Inflammatory macrophage treated with lipopolysaccharide for 4 hours (primary cell): ENCODE measurements around the gene TGM1.

Experiments
- DNase-seq: peaks from one replicate; pipeline ENCODE4 v3.0.0-alpha.2; 2020

Gene TGM1

DNA sequence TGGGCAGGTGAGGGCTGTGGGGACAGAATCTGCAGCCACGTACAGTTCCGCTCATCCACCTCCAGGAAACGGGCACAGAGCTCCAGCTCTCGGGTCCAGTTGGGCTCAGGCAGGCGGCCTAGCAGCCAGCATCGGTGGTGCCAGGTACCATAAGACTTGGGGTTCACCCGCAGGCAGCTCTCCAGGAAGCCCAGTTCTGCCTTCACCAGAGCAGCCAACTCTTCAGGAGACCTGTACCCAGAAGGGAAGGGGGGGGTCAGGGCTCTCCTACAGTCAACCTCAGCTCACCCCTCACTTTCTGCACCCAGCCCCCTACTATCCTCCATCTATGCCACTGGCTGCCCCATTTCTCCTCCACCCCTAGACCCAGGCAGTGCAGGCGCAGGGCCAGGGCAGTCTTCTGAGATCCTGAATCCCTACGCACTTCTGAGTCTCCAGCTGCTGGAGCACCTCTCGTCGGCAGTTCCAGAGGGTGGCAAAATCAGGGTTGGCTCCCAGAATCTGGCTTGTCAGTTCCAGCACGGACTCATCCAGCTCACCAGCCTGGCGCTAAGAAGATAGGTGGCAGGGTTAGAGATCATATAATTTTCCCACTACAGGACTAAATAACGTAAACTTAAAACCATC, 7.0 kb upstream of the TGM1 start:
- no peak for DNase-seq

- DNase-seq: no peak
Measured at GRCh38 chr14:24269368-24269767, 6.4 kb upstream of the TGM1 start.

- DNase-seq: no peak
Measured at GRCh38 chr14:24268225-24268624, 5.2 kb upstream of the TGM1 start.

GRCh38 chr14:24267516-24267915, 4.5 kb upstream of the TGM1 start:
- no peak for DNase-seq

GRCh38 chr14:24266344-24267244, 3.6 kb upstream of the TGM1 start:
- DNase-seq: no peak

- no peak for DNase-seq
Measured at GRCh38 chr14:24264298-24264697, 1.3 kb upstream of the TGM1 start.

GRCh38 chr14:24263848-24264247, 871 bp upstream of the TGM1 start:
- DNase-seq: no peak

GRCh38 chr14:24261969-24262327, 1.0 kb downstream of the TGM1 start:
- DNase-seq: no peak

DNA sequence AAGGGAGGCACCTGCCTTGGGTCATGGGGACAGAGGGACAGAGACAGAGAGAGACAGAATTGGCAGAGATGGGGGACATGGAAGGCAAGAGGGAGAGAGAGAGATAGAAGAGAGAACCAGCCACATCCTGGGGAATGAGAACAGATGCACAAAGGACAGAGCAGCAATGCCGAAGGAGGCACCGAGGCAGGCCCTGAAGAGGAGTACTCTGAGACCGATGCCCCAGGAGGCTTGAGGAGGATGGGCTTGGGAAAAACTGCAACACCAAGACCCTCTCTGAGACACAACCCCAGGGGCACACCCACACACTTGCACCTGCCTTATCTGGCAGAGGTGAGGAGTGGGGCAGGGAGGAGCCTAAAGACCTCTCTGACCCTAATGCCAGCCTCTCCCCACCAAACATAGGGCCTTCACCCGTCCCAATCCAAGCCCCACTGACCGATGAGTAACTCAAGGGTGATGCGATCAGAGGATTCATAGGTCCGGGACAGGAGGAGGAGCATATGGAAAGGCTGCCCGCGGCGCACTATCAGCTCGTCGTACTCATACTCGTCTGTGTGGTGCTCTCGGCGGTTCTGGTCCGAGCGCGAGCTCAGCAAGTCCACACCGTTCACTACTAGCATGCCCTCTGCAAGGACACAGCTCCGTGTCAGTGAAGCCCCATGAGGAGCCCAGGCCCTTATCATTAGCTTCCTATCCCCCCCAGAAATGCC, 1.6 kb downstream of the TGM1 start:
- DNase-seq: no peak

GRCh38 chr14:24260780-24261157, 2.2 kb downstream of the TGM1 start:
- no peak for DNase-seq

DNA sequence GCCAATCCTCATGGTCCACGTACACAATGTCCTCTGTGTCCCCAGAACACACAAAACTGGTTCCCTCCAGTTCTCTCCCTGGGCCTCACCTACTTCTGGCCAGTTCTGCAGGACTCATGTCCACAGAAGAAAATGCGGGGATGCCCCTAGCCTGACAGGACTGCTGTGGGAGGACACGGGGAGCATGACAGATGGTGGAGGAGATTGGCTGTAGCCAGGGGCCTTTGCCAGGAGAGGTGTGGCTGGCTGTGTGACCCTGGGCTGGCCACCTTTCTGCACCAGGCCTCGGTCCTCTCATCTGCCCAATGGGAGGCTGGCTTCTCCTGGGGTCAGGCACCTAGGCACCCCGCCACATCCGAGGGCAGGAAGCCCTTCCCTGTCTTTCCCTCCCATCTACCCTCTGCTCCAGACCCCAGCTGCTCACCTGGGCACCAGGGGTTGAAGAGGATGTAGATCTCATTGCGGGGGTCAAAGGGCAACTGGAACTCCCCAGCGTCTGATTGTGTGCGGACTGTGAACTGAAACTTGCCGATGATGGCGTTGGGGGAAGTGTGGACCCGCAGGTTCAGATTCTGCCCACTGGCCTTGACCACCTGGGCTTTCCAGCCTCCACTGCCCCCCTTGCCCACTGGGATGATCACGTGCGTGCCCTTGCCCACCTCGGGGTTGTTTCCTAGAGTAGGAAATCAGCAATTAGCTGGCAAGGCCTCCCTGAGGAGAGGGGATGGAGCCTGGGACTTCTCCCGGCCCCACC, 2.8 kb downstream of the TGM1 start:
- no peak for DNase-seq

- DNase-seq: no peak
Measured at GRCh38 chr14:24259282-24260025, 3.5 kb downstream of the TGM1 start.

DNA sequence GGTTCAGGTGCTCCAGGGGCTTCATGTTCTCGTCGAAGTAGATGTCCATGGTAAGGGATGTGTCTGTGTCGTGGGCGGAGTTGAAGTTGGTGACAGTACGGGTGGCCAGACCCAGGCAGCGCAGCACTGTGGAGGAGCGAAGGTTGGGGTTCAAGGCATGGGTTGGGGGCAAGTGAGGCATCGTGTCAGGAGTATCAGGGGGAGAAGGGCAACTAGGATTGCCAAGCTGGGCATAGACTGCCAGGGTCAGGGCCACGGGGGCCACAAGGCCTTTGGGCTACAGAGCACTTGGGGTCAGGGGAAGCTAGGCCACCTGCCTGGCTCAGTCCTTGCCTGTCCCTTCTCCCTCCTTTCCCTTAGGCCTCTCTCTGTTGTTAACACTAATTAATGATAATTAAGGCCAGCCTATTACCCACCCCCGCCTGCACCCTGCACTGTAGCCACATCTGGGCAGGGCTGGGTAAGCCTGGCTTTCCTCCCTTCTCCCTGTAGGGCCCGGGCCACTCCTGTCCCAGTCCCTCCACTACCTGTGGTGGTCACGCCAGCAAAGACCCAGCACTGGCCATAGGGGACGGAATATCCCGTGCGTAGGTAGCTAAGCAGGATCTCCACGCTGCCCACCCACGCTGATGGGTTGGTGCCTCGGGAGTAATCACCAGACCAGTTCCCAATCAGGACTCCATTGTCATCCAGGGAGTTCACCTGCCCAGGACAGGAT, 4.3 kb downstream of the TGM1 start:
- no peak for DNase-seq

GRCh38 chr14:24258119-24258518, 4.9 kb downstream of the TGM1 start:
- no peak for DNase-seq

- no peak for DNase-seq
Measured at GRCh38 chr14:24256960-24257359, 6.0 kb downstream of the TGM1 start.

- no peak for DNase-seq
Measured at GRCh38 chr14:24255931-24256711, 6.9 kb downstream of the TGM1 start.

- no peak for DNase-seq
Measured at GRCh38 chr14:24255438-24255837, 7.5 kb downstream of the TGM1 start.

- DNase-seq: no peak
Measured at GRCh38 chr14:24254630-24255392, 8.2 kb downstream of the TGM1 start.

- no peak for DNase-seq
Measured at GRCh38 chr14:24253936-24254335, 9.0 kb downstream of the TGM1 start.
